Measurements from ENCODE around the gene EMID1. TPM values are rescaled to one million over a fixed set of nuclear protein-coding genes. Genes with fewer than 3 reads are reported as not detected.
A peak's percentile ranks its signal among the peaks of the same experiment; 100 is the strongest.

Gene EMID1
- total RNA-seq, 4 donors from 2014 or later = 0.33 to 1.8 TPM; not detected in 2

DNA sequence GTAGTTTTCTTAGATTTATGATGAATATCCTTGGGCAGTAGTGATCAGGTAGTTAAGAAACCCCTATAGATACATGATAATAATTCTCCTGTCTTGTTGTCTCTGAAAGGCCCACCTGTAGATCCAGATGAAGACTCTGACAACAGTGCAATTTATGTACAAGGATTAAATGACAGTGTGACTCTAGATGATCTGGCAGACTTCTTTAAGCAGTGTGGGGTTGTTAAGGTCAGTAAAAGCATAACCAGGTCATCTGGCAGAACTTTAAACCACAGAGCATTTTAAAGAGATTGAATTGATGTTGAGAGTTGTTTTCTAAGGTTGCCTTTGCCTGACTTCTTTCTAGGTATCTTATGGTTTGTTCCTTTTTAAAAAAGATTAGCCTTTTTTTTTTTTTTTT lies 86.7 kb downstream of the EMID1 start:
- H3K27ac ChIP-seq = peak overlapping the region in 3 of 4 donors; percentile 4 to 54 (median 33)
- intact Hi-C loops (cut with DNase I; ENCODE audit: low total_unique reads) (no loop called here), in situ Hi-C loops (cut with MboI; ENCODE audit: low sequenced_read_pairs in 4 of 4) (loop anchor here in 1 of 4 donors (25.0 kb wide), 1 partner anchor 245 kb away; no protein-coding TSS in a partner anchor)
- no peaks in the 10 kb centered on the region for H3K27me3 ChIP-seq
- H3K9me3 ChIP-seq = no peaks in the 10 kb centered on the region
- no peak for DNase-seq
- H3K4me1 ChIP-seq = peaks cover 16 to 17% of the 10 kb centered on the region in 2 donors
- peak in 1 of 2 donors; percentile 77 for ATAC-seq
- peaks cover 13 to 93% of the 10 kb centered on the region in 2 donors for H3K36me3 ChIP-seq
- H3K4me3 ChIP-seq = no peak overlapping the region
- TF ChIP-seq, protein P1, sequence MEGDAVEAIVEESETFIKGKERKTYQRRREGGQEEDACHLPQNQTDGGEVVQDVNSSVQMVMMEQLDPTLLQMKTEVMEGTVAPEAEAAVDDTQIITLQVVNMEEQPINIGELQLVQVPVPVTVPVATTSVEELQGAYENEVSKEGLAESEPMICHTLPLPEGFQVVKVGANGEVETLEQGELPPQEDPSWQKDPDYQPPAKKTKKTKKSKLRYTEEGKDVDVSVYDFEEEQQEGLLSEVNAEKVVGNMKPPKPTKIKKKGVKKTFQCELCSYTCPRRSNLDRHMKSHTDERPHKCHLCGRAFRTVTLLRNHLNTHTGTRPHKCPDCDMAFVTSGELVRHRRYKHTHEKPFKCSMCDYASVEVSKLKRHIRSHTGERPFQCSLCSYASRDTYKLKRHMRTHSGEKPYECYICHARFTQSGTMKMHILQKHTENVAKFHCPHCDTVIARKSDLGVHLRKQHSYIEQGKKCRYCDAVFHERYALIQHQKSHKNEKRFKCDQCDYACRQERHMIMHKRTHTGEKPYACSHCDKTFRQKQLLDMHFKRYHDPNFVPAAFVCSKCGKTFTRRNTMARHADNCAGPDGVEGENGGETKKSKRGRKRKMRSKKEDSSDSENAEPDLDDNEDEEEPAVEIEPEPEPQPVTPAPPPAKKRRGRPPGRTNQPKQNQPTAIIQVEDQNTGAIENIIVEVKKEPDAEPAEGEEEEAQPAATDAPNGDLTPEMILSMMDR (IDR thresholded peaks at IDR 0.05 in 4 of 5, conservative IDR thresholded peaks at IDR 0.05 in 1 of 5) = no peak
- TF ChIP-seq POLR2A (IDR thresholded peaks at IDR 0.05) = no peak

DNA sequence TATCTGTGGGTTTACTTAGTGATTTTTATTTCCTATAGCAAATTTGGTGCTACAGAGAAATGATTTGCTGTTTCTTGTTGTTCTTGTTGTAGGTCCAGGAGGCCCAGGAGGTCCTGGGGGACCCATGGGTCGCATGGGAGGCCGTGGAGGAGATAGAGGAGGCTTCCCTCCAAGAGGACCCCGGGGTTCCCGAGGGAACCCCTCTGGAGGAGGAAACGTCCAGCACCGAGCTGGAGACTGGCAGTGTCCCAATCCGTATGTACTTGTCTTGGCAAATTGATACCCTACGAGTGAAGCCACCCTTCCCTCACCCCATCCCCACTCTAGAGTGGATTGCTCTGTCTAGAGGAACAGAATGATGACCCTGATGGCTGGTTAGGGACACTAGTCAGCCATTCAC lies 92.9 kb downstream of the EMID1 start:
- peaks cover 7 to 74% of the 10 kb centered on the region in 2 donors for H3K36me3 ChIP-seq
- no peaks in the 10 kb centered on the region for H3K9me3 ChIP-seq
- peaks cover 0 to 7% of the 10 kb centered on the region in 2 donors for H3K4me1 ChIP-seq
- TF ChIP-seq, protein P1 (IDR thresholded peaks at IDR 0.05 in 4 of 5, conservative IDR thresholded peaks at IDR 0.05 in 1 of 5) = no peak
- no peak for TF ChIP-seq POLR2A (IDR thresholded peaks at IDR 0.05)
- H3K27me3 ChIP-seq = no peaks in the 10 kb centered on the region
- no peak for ATAC-seq
- intact Hi-C loops (cut with DNase I; ENCODE audit: low total_unique reads) = no loop called here
- no peak for DNase-seq
- no peak overlapping the region for H3K27ac ChIP-seq
- in situ Hi-C loops (cut with MboI; ENCODE audit: low sequenced_read_pairs in 4 of 4) = loop anchor here in 1 of 4 donors (25.0 kb wide), 1 partner anchor 239 kb away; no protein-coding TSS in a partner anchor
- H3K4me3 ChIP-seq = no peak overlapping the region

DNA sequence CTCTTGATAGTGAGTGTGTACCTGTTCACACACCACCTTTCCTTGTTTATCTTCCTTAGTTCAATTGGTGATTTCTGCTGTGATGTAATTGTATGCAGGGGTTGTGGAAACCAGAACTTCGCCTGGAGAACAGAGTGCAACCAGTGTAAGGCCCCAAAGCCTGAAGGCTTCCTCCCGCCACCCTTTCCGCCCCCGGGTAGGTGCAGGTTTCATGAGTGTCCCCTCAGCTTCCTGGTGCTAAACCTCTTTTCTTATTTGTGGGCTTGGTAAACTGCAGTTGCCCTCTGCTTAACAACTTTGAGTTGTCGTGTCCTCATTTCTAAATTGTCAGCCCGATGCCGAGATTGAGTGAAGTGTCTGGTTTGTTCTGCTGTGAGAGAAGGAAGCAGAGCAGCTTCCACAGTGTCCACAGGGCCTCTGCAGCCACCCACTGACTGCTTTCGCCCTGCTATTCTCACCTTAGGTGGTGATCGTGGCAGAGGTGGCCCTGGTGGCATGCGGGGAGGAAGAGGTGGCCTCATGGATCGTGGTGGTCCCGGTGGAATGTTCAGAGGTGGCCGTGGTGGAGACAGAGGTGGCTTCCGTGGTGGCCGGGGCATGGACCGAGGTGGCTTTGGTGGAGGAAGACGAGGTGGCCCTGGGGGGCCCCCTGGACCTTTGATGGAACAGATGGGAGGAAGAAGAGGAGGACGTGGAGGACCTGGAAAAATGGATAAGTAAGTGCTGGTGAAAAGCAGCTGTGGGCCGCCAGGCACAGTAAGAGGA lies 93.6 kb downstream of the EMID1 start:
- no peak for ATAC-seq
- no peak overlapping the region for H3K4me3 ChIP-seq

DNA sequence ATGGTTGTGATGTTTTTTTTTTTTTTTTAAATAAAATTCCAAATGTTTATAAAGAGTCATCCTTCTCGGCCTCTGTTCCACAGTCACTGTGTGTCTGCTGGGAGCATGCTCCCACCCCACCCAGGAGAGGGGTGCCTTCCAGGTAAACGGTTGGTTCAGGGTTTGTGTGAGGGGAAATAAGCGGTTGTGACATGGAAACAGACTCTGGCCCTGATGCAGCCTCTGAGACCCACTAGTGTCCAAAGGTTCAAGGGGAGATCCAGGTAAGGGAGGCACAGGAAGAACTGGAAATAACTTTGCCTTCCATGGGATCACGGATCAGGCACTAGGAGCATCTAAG lies 94.7 kb downstream of the EMID1 start:
- no peak for DNase-seq
- Histone ChIP-seq H3K36me3 (peaks cover 7 to 56% of the 10 kb centered on the region in 2 donors), H3K27ac (no peak overlapping the region), H3K27me3 (no peaks in the 10 kb centered on the region), H3K9me3 (no peaks in the 10 kb centered on the region), H3K4me1 (peaks cover 0 to 7% of the 10 kb centered on the region in 2 donors), H3K4me3 (no peak overlapping the region)
- no peak for ATAC-seq
- intact Hi-C loops (cut with DNase I; ENCODE audit: low total_unique reads) = no loop called here
- no peak for TF ChIP-seq POLR2A (IDR thresholded peaks at IDR 0.05)
- TF ChIP-seq, protein P1 (IDR thresholded peaks at IDR 0.05 in 4 of 5, conservative IDR thresholded peaks at IDR 0.05 in 1 of 5) = no peak
- in situ Hi-C loops (cut with MboI; ENCODE audit: low sequenced_read_pairs in 4 of 4) = loop anchor here in 1 of 4 donors (10.0 kb wide), 1 partner anchor 94 kb away; no protein-coding TSS in a partner anchor

More for the DNA sequence above, 93.6 kb downstream of the EMID1 start:
- Histone ChIP-seq H3K36me3 (peaks cover 7 to 67% of the 10 kb centered on the region in 2 donors), H3K4me1 (peaks cover 0 to 7% of the 10 kb centered on the region in 2 donors), H3K27me3 (no peaks in the 10 kb centered on the region), H3K27ac (no peak overlapping the region), H3K9me3 (no peaks in the 10 kb centered on the region)
- in situ Hi-C loops (cut with MboI; ENCODE audit: low sequenced_read_pairs in 4 of 4) (loop anchor here in 1 of 4 donors (25.0 kb wide), 1 partner anchor 238 kb away; no protein-coding TSS in a partner anchor), intact Hi-C loops (cut with DNase I; ENCODE audit: low total_unique reads) (no loop called here)
- no peak for TF ChIP-seq POLR2A (IDR thresholded peaks at IDR 0.05)
- TF ChIP-seq, protein P1 (IDR thresholded peaks at IDR 0.05 in 4 of 5, conservative IDR thresholded peaks at IDR 0.05 in 1 of 5) = no peak
- no peak for DNase-seq
